ENCODE data around the gene HHATL.

DNA sequence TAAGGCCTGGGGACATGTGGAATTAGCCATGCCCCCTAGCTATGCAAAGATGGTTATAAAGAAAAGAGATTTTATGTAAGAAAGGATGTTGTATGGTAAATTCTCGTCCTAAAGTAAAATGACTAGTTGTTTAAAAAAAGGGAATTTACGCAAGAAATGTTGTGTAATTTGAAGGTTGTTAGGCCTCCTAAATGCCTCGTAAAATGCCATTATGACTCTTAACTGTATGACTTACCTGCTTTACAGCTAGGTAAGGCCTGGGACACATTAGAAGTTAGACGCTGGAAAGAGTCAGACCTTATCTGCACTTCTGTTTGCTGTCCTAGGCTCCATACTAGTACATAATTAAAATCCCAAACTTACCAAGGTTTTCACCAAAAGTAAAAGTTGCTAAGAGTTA lies 17.5 kb upstream of the HHATL start:
- TF ChIP-seq POLR2A (IDR thresholded peaks at IDR 0.05; ENCODE audit: low read length) (no peak), GATA1 (IDR thresholded peaks at IDR 0.05; ENCODE audit: low read depth, low read length) (no peak)

Measured in erythroblast (primary cell).